NCI-H524 (cell line): Measurements from ENCODE around the gene PRDM7.
"Not testable (repeated sequence)": the region's sequence is repeated elsewhere in the genome, so short reads cannot be mapped to it uniquely, and the experiment has no call there.

Source experiments
- DNase-seq, 2 experiments: peaks; one replicate each; lab custom pipeline; 2025; lab: John Stamatoyannopoulos, UW

PRDM7 gene

GRCh38 chr16:90012991-90013745 lies 64.0 kb downstream of the PRDM7 start:
- no peak for DNase-seq

- no peak for DNase-seq
Measured at GRCh38 chr16:90011908-90012501, 65.1 kb downstream of the PRDM7 start.

- DNase-seq, result no peak
Measured at GRCh38 chr16:90011508-90011819, 65.7 kb downstream of the PRDM7 start.

GRCh38 chr16:90010676-90011507 lies 66.2 kb downstream of the PRDM7 start:
- no peak for DNase-seq

- no peak for DNase-seq
Measured at GRCh38 chr16:90009172-90009899, 67.8 kb downstream of the PRDM7 start.

- DNase-seq, result no peak
Measured at GRCh38 chr16:90008708-90009145, 68.4 kb downstream of the PRDM7 start.

GRCh38 chr16:90007635-90008234 lies 69.4 kb downstream of the PRDM7 start:
- DNase-seq, result not testable (repeated sequence)

GRCh38 chr16:90007015-90007414 lies 70.1 kb downstream of the PRDM7 start:
- DNase-seq, result no peak
